Esophagus muscularis mucosa (tissue), 4 donors: ENCODE results near the gene MRPL20. TPM values are rescaled to one million over a fixed set of nuclear protein-coding genes. Genes with fewer than 3 reads are reported as not detected.
A peak's percentile ranks its signal among the peaks of the same experiment; 100 is the strongest.

ENCODE experiments used
- DNase-seq: peaks from one replicate; pipeline ENCODE4 v3.0.0-alpha.2; 2017; ENCODE audit errors: extremely low spot score
- H3K27ac ChIP-seq, 4 donors: fragments of 200-600 bp; sonication (generic); replicated peaks in 1 of 4; 1 replicate in 3 of 4; 2 replicates in 1 of 4; pipeline ENCODE4 v1.5.1; 2016 to 2019; ENCODE audit warnings: mild to moderate bottlenecking in 1 of 4
- H3K27me3 ChIP-seq, 4 donors: fragments of 200-600 bp; sonication (generic); one replicate each; pipeline versions ENCODE4 v1.5.1 to v1.6.0; 2016 to 2019
- H3K36me3 ChIP-seq, 4 donors: fragments of 200-600 bp; sonication (generic); one replicate each; pipeline ENCODE4 v1.5.1; 2016 to 2019
- H3K4me1 ChIP-seq, 4 donors: fragments of 200-600 bp; sonication (generic); one replicate each; pipeline ENCODE4 v1.5.1; 2016 to 2019
- H3K4me3 ChIP-seq, 4 donors: fragments of 200-600 bp; sonication (generic); 1 replicate in 2 of 4; 2 replicates in 2 of 4; pipeline ENCODE4 v1.5.1; 2016 to 2019; ENCODE audit warnings: mild to moderate bottlenecking in 4 of 4, moderate library complexity in 1 of 4
- H3K9me3 ChIP-seq, 4 donors: fragments of 200-600 bp; sonication (generic); 1 replicate in 3 of 4; 2 replicates in 1 of 4; pipeline ENCODE4 v1.5.1; 2016 to 2019
- CTCF ChIP-seq, 3 experiments: fragments of 200-600 bp in 2 of 3; fragments of 450-650 bp in 1 of 3; sonication (generic) in 2 of 3; IDR thresholded peaks; one replicate each; pipeline ENCODE4 v1.5.1; 2017 to 2019; ENCODE audit warnings: antibody characterized with exemption in 3 of 3, mild to moderate bottlenecking in 2 of 3, moderate library complexity in 1 of 3
- EP300 ChIP-seq: sonication (generic); formaldehyde crosslinking; IDR thresholded peaks from one replicate; pipeline ENCODE4 v1.6.1; 2017; ENCODE audit warnings: antibody characterized with exemption
- POLR2A ChIP-seq: fragments of 450-650 bp; IDR thresholded peaks from one replicate; pipeline ENCODE4 v1.6.1; 2017; ENCODE audit warnings: antibody characterized with exemption, moderate library complexity, mild to moderate bottlenecking, low read depth
- POLR2AphosphoS5 ChIP-seq, 2 donors: sonication (generic); formaldehyde crosslinking; IDR thresholded peaks; one replicate each; pipeline ENCODE4 v1.6.1; 2017; ENCODE audit warnings: antibody characterized with exemption in 2 of 2
- WGBS: methylation state at CpG from one replicate; pipeline ENCODE4 v1.1.5; 2018; 5-methylcytosine and 5-hydroxymethylcytosine counted together
- intact Hi-C: fragments of 100-400 bp; cut with DNase I; formaldehyde crosslinking; loops from one replicate; pipeline ENCODE4 v1.15.1; 2023
- total RNA-seq, 4 donors: library from RNA; depleted of rRNA; stranded (reverse); fragments of >200 nt; gene quantifications; one replicate each; pipeline versions ENCODE4 v1.1.0 to v1.2.1, GENCODE V29; 2016

Gene MRPL20
- total RNA-seq, 4 donors from 2014 or later = 144 to 175 (median 155) TPM

- H3K9me3 ChIP-seq = no peaks in the 10 kb centered on the region
- no peak for DNase-seq
- peaks cover 0 to 24% (median 12%) of the 10 kb centered on the region in 4 donors for H3K36me3 ChIP-seq
- H3K4me3 ChIP-seq = no peak overlapping the region
- TF ChIP-seq POLR2AphosphoS5 (IDR thresholded peaks at IDR 0.05) = peak in 1 of 2 donors; percentile 24
- no peak for TF ChIP-seq POLR2A
- peak; percentile 89 to 97 (median 94) for TF ChIP-seq CTCF (IDR thresholded peaks at IDR 0.05)
- 53% methylated on average over 8 of the region's 29 CpGs for WGBS
- H3K4me1 ChIP-seq = peaks cover 26 to 64% (median 56%) of the 10 kb centered on the region in 4 donors
- H3K27me3 ChIP-seq = no peaks in the 10 kb centered on the region
- intact Hi-C loops = loop anchor here (2.0 kb wide), 1 partner anchor 38 kb away; no protein-coding TSS in a partner anchor
- peak overlapping the region; percentile 43 to 74 (median 60) for H3K27ac ChIP-seq
Measured at GRCh38 chr1:1441002-1441888, 34.2 kb upstream of the MRPL20 start.

DNA sequence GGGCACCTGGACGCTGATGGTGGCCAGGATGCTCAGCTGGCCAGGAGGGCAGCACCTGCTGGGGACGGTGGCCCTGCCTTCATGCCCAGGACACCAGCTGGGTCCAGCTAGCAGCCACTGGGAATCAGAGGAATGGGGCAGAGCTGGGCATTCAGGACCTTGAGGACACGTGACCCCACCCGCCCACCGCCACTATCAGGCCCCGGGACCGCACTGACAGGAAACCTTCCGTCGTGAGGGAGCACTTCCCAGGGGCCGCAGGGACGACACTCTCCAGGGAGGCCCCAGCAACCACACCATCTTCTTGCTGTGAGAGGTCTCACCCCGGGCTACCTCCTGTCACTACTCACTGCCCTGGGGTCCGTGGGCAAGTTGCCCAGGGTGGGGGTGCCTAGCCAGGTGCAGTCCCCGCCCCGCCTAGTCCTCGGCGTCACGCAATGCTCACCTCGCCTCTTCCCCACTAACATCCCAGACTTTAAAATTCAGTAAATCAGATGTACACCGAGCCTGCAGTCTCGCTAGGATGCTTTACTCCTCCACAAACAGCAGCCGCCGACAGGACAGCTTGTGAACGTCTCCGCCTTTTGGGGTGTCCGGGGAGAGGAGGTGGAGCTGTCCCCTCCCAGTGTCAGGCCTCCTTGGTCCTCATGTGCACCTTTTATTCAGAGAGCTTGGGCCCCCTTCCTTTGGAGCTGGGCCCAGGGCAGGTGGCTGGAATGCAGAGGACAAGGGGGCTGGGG lies 33.3 kb upstream of the MRPL20 start:
- Histone ChIP-seq H3K9me3 (no peaks in the 10 kb centered on the region), H3K36me3 (peaks cover 0 to 24% (median 12%) of the 10 kb centered on the region in 4 donors), H3K27ac (peak overlapping the region; percentile 43 to 74 (median 60)), H3K27me3 (no peaks in the 10 kb centered on the region), H3K4me1 (peaks cover 31 to 73% (median 62%) of the 10 kb centered on the region in 4 donors), H3K4me3 (no peak overlapping the region)
- WGBS = 60% methylated on average over 10 of the region's 26 CpGs
- no peak for TF ChIP-seq EP300
- no peak for TF ChIP-seq POLR2AphosphoS5 (IDR thresholded peaks at IDR 0.05)
- TF ChIP-seq CTCF (IDR thresholded peaks at IDR 0.05) = no peak
- TF ChIP-seq POLR2A = no peak
- intact Hi-C loops = loop anchor here (2.0 kb wide), 1 partner anchor 38 kb away; no protein-coding TSS in a partner anchor
- DNase-seq = no peak

DNA sequence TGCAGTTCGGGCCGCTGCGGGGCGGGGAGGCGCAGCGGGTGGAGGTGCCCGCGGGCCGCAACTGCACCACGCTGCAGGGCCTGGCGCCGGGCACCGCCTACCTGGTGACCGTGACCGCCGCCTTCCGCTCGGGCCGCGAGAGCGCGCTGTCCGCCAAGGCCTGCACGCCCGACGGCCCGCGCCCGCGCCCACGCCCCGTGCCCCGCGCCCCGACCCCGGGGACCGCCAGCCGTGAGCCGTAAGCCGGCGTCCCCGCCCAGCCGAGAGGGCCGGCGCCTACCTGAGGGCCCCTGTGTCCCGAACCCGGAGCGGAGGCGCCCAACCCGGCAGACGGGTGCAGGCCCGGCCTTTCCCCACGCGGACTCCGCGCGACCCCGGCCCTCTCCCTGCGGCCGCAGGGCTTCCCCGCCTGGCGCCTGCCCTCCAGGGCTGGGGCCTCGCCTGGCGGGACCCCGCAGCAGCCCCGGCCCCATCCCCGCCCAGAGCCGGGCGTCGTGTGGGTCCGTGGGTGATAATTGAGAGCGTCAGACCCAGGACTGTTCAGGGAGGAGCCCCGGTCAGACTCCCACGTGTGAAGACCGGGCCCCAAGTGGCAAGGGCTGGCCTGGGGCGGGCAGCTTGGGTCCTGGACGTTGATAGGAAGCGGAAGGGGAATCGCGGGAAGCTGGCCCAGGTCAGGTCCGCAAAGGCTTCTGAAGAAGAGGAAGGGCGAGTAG lies 32.6 kb upstream of the MRPL20 start:
- WGBS = 81% methylated on average over 58 of the region's 82 CpGs
- Histone ChIP-seq H3K9me3 (no peaks in the 10 kb centered on the region), H3K27me3 (no peaks in the 10 kb centered on the region), H3K27ac (peak overlapping the region; percentile 43 to 74 (median 60)), H3K4me3 (no peak overlapping the region), H3K36me3 (peaks cover 0 to 24% (median 12%) of the 10 kb centered on the region in 4 donors), H3K4me1 (peaks cover 38 to 80% (median 69%) of the 10 kb centered on the region in 4 donors)
- TF ChIP-seq POLR2A = no peak
- no peak for TF ChIP-seq EP300
- no peak for TF ChIP-seq CTCF (IDR thresholded peaks at IDR 0.05)
- no peak for TF ChIP-seq POLR2AphosphoS5 (IDR thresholded peaks at IDR 0.05)
- intact Hi-C loops = loop anchor here (2.0 kb wide), 1 partner anchor 37 kb away; no protein-coding TSS in a partner anchor
- no peak for DNase-seq

GRCh38 chr1:1438531-1439381 lies 31.7 kb upstream of the MRPL20 start:
- peaks cover 0 to 24% (median 12%) of the 10 kb centered on the region in 4 donors for H3K36me3 ChIP-seq
- H3K4me3 ChIP-seq = no peak overlapping the region
- no peaks in the 10 kb centered on the region for H3K9me3 ChIP-seq
- no peak for TF ChIP-seq POLR2A
- intact Hi-C loops = no loop called here
- H3K27ac ChIP-seq = peak overlapping the region in 2 of 4 donors; percentile 97 to 98
- H3K4me1 ChIP-seq = peaks cover 48 to 89% (median 79%) of the 10 kb centered on the region in 4 donors
- H3K27me3 ChIP-seq = no peaks in the 10 kb centered on the region
- no peak for DNase-seq
- 66% methylated on average over 14 of the region's 45 CpGs for WGBS
